GM12864 (cell line): ENCODE data around the gene TUSC7.

Source experiments
- DNase-seq: peaks from one replicate; pipeline ENCODE4 v3.0.0-alpha.2; 2011; ENCODE audit warnings: low read depth
- H3K4me3 ChIP-seq: 2 replicates; pipeline ENCODE4 v1.5.1; 2011; ENCODE audit warnings: mild to moderate bottlenecking, low read depth, low read length, control low read depth
- TF ChIP-seq, protein P1 (sequence below): IDR thresholded peaks from 2 replicates; pipeline ENCODE4 v1.5.1; 2011; ENCODE audit warnings: low read depth, mild to moderate bottlenecking, moderate library complexity, low read length, control low read depth, inconsistent platforms; ENCODE audit errors: missing control alignments

The TUSC7 gene

DNA sequence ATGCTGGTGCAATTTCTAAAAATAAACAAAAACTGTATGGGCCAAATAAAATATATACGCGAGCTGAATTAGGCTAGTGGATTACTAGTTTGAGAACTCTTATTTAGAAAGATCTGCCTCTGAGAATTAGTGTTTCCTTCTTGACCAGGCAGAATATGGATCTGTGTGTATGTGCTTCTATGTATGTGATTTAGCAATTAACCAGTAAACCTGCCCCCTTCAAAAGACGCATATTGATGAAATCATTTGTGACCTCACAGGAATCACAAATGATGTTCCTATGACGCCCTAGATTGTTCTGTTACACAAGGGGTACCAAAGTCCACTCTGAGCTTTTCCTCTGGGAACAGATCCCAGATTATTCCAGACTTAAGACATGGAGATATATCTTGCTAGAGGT, at the start of gene TUSC7:
TUSC7 (plus strand) TSS at position 301 of the 400 bp plus-strand sequence.
- TF ChIP-seq, protein P1, sequence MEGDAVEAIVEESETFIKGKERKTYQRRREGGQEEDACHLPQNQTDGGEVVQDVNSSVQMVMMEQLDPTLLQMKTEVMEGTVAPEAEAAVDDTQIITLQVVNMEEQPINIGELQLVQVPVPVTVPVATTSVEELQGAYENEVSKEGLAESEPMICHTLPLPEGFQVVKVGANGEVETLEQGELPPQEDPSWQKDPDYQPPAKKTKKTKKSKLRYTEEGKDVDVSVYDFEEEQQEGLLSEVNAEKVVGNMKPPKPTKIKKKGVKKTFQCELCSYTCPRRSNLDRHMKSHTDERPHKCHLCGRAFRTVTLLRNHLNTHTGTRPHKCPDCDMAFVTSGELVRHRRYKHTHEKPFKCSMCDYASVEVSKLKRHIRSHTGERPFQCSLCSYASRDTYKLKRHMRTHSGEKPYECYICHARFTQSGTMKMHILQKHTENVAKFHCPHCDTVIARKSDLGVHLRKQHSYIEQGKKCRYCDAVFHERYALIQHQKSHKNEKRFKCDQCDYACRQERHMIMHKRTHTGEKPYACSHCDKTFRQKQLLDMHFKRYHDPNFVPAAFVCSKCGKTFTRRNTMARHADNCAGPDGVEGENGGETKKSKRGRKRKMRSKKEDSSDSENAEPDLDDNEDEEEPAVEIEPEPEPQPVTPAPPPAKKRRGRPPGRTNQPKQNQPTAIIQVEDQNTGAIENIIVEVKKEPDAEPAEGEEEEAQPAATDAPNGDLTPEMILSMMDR: no peak
- no peak within 1 kb of the TSS for H3K4me3 ChIP-seq
- no peak for DNase-seq

DNA sequence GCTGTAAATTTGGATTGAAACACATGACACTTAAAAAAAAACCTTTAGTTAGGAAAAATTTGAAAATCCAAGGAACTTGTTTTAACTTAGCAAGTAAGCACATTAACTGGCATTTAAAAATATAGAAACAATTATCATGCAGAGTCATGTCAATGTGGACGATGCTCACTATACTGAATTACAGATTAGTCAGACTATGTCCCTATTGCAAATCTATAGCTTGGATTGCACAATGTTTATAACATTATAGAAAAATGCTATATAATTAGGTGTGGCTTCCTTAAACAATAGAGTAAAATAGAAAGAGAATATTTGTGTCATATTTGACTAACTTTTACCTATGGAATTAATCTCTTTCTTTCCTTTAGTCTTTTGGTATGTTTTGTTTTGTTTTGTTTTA, 48.4 kb upstream of the TUSC7 start:
- no peak overlapping the region for H3K4me3 ChIP-seq
- no peak for DNase-seq
- TF ChIP-seq, protein P1: no peak

DNA sequence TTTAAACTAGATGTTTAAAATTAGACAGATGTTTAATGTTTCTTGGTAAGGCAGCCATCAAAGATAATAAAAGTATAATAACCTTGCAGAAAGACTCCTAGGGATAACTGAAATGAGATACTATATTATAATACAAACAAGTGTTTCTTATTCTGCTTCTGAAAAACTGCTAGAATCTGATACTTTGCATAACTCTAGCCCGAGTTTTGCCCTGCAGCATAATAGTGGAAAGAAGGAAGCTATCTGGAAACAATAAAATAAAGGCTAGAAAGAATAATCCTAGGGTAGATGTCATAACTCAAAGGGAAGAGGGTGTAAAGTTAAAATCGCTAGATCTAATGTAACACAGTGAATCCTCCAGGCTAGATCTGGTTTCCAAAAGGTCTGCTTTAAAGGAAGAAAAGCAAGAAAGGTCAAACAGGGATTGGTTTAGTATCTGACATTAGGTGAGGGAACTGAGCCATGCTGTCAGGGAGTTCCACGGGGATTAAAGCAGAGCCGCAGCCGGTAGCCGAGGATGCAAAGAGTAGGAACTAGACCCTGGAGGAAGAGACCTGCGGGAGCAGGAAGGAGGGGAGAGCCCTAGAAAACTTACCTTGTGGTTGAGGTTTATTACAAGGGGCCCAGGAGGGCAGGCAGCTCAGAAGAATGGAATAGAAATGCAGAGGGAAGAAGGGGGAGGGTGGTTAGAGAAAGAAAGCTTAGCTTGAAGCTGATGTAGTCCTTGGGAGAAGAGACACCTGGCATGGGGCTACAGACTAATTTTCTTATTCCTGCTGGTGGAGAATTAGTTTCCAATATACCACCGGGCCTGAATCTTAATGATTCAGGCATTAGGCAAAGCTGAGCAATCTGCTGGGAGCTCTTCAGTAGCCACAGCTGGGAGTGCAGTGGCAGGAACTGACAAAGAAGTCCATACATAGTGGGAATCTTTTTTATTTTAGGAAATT, 46.1 kb upstream of the TUSC7 start:
- TF ChIP-seq, protein P1: no peak
- no peak overlapping the region for H3K4me3 ChIP-seq
- no peak for DNase-seq

DNA sequence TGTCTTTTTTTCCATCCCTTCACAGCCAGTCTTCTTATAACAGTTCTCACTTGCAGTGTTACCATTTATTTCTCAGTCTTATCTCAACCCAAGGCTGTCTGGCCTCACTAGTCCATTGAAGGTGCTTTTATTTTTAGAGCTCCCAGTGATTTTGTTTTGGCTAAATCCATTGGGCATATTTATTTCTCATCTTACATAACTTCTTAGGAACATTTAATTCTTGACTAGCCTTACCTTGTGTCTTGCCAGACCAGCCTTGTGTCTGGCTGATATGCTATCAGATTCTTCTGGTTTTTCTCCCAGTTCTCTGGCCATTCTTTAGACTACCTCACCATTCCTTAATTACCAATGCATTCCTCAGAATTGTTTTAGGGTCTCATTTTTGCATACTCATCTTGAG, 42.3 kb upstream of the TUSC7 start:
- DNase-seq: no peak
- no peak overlapping the region for H3K4me3 ChIP-seq
- TF ChIP-seq, protein P1: no peak

DNA sequence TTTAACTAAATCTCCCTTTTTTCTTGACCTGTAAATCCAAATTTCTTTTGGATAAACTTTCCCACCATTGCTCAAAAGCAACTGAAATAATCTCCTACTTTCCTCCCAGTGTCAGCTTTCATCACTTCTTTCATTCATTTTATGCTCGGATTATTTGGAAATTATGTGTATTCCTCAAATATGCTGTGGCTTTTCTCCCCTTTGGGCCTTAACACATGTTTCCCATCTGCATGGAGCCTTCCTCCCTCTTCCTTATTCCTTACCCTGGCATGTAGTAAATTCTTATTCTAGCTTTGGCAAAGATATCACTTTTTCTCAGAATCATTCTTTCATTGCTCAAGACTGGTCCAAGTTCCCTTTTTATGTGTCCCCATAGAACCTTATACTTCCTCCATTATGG, 41.8 kb upstream of the TUSC7 start:
- TF ChIP-seq, protein P1: no peak
- no peak overlapping the region for H3K4me3 ChIP-seq
- no peak for DNase-seq

DNA sequence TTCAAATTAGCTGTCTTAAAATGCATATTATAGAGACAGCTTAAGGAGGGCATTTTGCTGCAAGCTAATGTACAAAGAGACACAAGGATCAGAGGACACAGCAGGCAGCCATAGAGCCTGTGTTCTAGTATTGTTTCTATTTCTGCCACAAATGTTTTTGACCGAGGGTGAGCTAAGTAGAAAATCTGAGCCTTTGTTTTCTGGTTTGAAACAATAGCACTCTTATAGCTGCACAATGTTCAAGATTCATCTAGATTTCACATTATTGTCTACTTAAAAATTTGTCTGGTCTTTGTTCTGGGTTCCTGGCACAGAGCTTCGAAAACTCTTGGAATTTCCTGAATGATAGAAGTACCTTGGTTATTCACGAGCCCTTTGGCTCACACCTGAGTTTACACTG, 40.0 kb upstream of the TUSC7 start:
- TF ChIP-seq, protein P1: no peak
- no peak for DNase-seq

DNA sequence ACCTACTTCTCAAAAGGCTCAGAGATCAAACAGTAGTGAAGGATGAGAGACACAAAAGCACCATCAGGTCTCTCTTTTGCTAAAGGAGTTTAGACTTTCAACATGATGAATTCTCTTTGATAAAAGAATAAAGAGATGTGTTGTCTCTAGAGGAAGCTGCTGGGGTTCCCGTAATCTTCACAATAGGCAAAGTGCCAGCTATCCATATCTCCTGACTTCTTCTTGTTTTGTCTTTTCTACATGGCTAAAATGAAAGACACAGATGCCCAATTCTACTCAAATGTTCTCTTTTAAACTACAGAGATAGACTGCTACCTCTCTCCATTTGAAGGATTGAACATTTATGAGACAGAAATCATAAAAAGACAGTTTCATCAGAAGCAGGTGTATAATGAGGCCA, 38.4 kb upstream of the TUSC7 start:
- no peak overlapping the region for H3K4me3 ChIP-seq
- DNase-seq: no peak
- TF ChIP-seq, protein P1: no peak

More for the DNA sequence above, 40.0 kb upstream of the TUSC7 start:
- H3K4me3 ChIP-seq: no peak overlapping the region
